Dendritic cell treated with granulocyte-macrophage colony-stimulating factor and Interleukin-4, amounts not matched to agents 40 ng/mL and 50 ng/mL, for 4 days (primary cell): ENCODE results near the gene VEZT.
"Not testable (repeated sequence)": the region's sequence is repeated elsewhere in the genome, so short reads cannot be mapped to it uniquely, and the experiment has no call there.

Source experiments
- H3K27ac Mint-ChIP-seq: one replicate; pipeline ENCODE4 v1.8.0; 2022; ENCODE audit warnings: mild to moderate bottlenecking, mixed read lengths
- H3K27me3 Mint-ChIP-seq: one replicate; pipeline ENCODE4 v1.8.0; 2022; ENCODE audit warnings: mild to moderate bottlenecking, mixed read lengths
- H3K36me3 Mint-ChIP-seq: one replicate; pipeline ENCODE4 v1.8.0; 2022; ENCODE audit warnings: low read depth, mixed read lengths
- H3K4me1 Mint-ChIP-seq: one replicate; pipeline ENCODE4 v1.8.0; 2022; ENCODE audit warnings: low read depth, mixed read lengths
- H3K4me3 Mint-ChIP-seq: one replicate; pipeline ENCODE4 v1.8.0; 2022; ENCODE audit warnings: mild to moderate bottlenecking, moderate library complexity, mixed read lengths
- H3K9me3 Mint-ChIP-seq: one replicate; pipeline ENCODE4 v1.8.0; 2022; ENCODE audit warnings: mixed read lengths
- intact Hi-C: fragments of 100-400 bp; cut with micrococcal nuclease; formaldehyde crosslinking; loops from one replicate; pipeline ENCODE4 v1.15.0; 2022

VEZT gene

GRCh38 chr12:95312656-95313055 lies 95.0 kb downstream of the VEZT start:
- Mint-ChIP-seq H3K27ac (no peak overlapping the region), H3K4me1 (no peaks in the 10 kb centered on the region), H3K36me3 (peaks cover 10% of the 10 kb centered on the region), H3K27me3 (peaks cover 4% of the 10 kb centered on the region), H3K4me3 (no peak overlapping the region), H3K9me3 (no peaks in the 10 kb centered on the region)
- intact Hi-C loops, result no loop called here

- H3K27ac Mint-ChIP-seq, H3K36me3 Mint-ChIP-seq, H3K9me3 Mint-ChIP-seq, H3K27me3 Mint-ChIP-seq, intact Hi-C loops, H3K4me1 Mint-ChIP-seq, H3K4me3 Mint-ChIP-seq: not testable (repeated sequence)
Measured at GRCh38 chr12:95314756-95315155, 97.1 kb downstream of the VEZT start.

GRCh38 chr12:95316798-95317197 lies 99.2 kb downstream of the VEZT start:
- intact Hi-C loops, result no loop called here
- no peak overlapping the region for H3K27ac Mint-ChIP-seq
- H3K4me1 Mint-ChIP-seq, result no peaks in the 10 kb centered on the region
- H3K4me3 Mint-ChIP-seq, result no peak overlapping the region
- H3K9me3 Mint-ChIP-seq, result no peaks in the 10 kb centered on the region
- no peaks in the 10 kb centered on the region for H3K36me3 Mint-ChIP-seq
- peaks cover 4% of the 10 kb centered on the region for H3K27me3 Mint-ChIP-seq

- Mint-ChIP-seq H3K27me3 (peaks cover 4% of the 10 kb centered on the region), H3K9me3 (no peaks in the 10 kb centered on the region), H3K36me3 (no peaks in the 10 kb centered on the region), H3K4me3 (no peak overlapping the region), H3K4me1 (no peaks in the 10 kb centered on the region), H3K27ac (no peak overlapping the region)
- intact Hi-C loops, result no loop called here
Measured at GRCh38 chr12:95318071-95318545, 100.5 kb downstream of the VEZT start.

GRCh38 chr12:95319694-95320331 lies 102.2 kb downstream of the VEZT start:
- intact Hi-C loops, result no loop called here
- Mint-ChIP-seq H3K9me3 (no peaks in the 10 kb centered on the region), H3K36me3 (no peaks in the 10 kb centered on the region), H3K27me3 (peaks cover 2% of the 10 kb centered on the region), H3K27ac (no peak overlapping the region), H3K4me3 (no peak overlapping the region), H3K4me1 (no peaks in the 10 kb centered on the region)

- peaks cover 2% of the 10 kb centered on the region for H3K27me3 Mint-ChIP-seq
- H3K36me3 Mint-ChIP-seq, result no peaks in the 10 kb centered on the region
- no peak overlapping the region for H3K27ac Mint-ChIP-seq
- H3K9me3 Mint-ChIP-seq, result no peaks in the 10 kb centered on the region
- intact Hi-C loops, result no loop called here
- H3K4me1 Mint-ChIP-seq, result no peaks in the 10 kb centered on the region
- no peak overlapping the region for H3K4me3 Mint-ChIP-seq
Measured at GRCh38 chr12:95321516-95322246, 104.1 kb downstream of the VEZT start.

- Mint-ChIP-seq H3K9me3 (no peaks in the 10 kb centered on the region), H3K27ac (no peak overlapping the region), H3K4me3 (no peak overlapping the region)
Measured at GRCh38 chr12:95322326-95322725, 104.7 kb downstream of the VEZT start.

GRCh38 chr12:95323212-95323611 lies 105.6 kb downstream of the VEZT start:
- intact Hi-C loops, result no loop called here
- H3K27me3 Mint-ChIP-seq, result peaks cover 2% of the 10 kb centered on the region
- H3K9me3 Mint-ChIP-seq, result no peaks in the 10 kb centered on the region
- H3K4me3 Mint-ChIP-seq, result no peak overlapping the region
- H3K27ac Mint-ChIP-seq, result no peak overlapping the region
- no peaks in the 10 kb centered on the region for H3K36me3 Mint-ChIP-seq
- H3K4me1 Mint-ChIP-seq, result no peaks in the 10 kb centered on the region

More at GRCh38 chr12:95322326-95322725, 104.7 kb downstream of the VEZT start:
- Mint-ChIP-seq H3K36me3 (no peaks in the 10 kb centered on the region), H3K4me1 (no peaks in the 10 kb centered on the region), H3K27me3 (peaks cover 2% of the 10 kb centered on the region)
- intact Hi-C loops, result no loop called here

- H3K9me3 Mint-ChIP-seq, H3K36me3 Mint-ChIP-seq, H3K27ac Mint-ChIP-seq, H3K4me1 Mint-ChIP-seq, intact Hi-C loops, H3K4me3 Mint-ChIP-seq, H3K27me3 Mint-ChIP-seq: not testable (repeated sequence)
Measured at GRCh38 chr12:95324246-95324645, 106.6 kb downstream of the VEZT start.

GRCh38 chr12:95325501-95325900 lies 107.9 kb downstream of the VEZT start:
- H3K9me3 Mint-ChIP-seq, result no peaks in the 10 kb centered on the region
- intact Hi-C loops, result no loop called here
- H3K4me3 Mint-ChIP-seq, result no peak overlapping the region
- H3K4me1 Mint-ChIP-seq, result no peaks in the 10 kb centered on the region
- H3K27me3 Mint-ChIP-seq, result peaks cover 2% of the 10 kb centered on the region
- H3K27ac Mint-ChIP-seq, result no peak overlapping the region
- H3K36me3 Mint-ChIP-seq, result no peaks in the 10 kb centered on the region

- Mint-ChIP-seq H3K27me3 (peaks cover 2% of the 10 kb centered on the region), H3K36me3 (no peaks in the 10 kb centered on the region), H3K4me3 (no peak overlapping the region), H3K4me1 (no peaks in the 10 kb centered on the region), H3K9me3 (no peaks in the 10 kb centered on the region), H3K27ac (no peak overlapping the region)
- intact Hi-C loops, result no loop called here
Measured at GRCh38 chr12:95326445-95326844, 108.8 kb downstream of the VEZT start.

- no peaks in the 10 kb centered on the region for H3K9me3 Mint-ChIP-seq
- H3K27me3 Mint-ChIP-seq, result peaks cover 2% of the 10 kb centered on the region
Measured at GRCh38 chr12:95326855-95327254, 109.2 kb downstream of the VEZT start.

GRCh38 chr12:95328708-95329107 lies 111.1 kb downstream of the VEZT start:
- intact Hi-C loops, result no loop called here
- no peaks in the 10 kb centered on the region for H3K36me3 Mint-ChIP-seq
- no peaks in the 10 kb centered on the region for H3K9me3 Mint-ChIP-seq
- no peak overlapping the region for H3K4me3 Mint-ChIP-seq
- H3K4me1 Mint-ChIP-seq, result no peaks in the 10 kb centered on the region
- no peak overlapping the region for H3K27ac Mint-ChIP-seq
- peaks cover 2% of the 10 kb centered on the region for H3K27me3 Mint-ChIP-seq

More at GRCh38 chr12:95326855-95327254, 109.2 kb downstream of the VEZT start:
- no peak overlapping the region for H3K27ac Mint-ChIP-seq
- H3K36me3 Mint-ChIP-seq, result no peaks in the 10 kb centered on the region
- no peak overlapping the region for H3K4me3 Mint-ChIP-seq
- intact Hi-C loops, result no loop called here
- H3K4me1 Mint-ChIP-seq, result no peaks in the 10 kb centered on the region

GRCh38 chr12:95335948-95336347 lies 118.3 kb downstream of the VEZT start:
- H3K27me3 Mint-ChIP-seq, result no peaks in the 10 kb centered on the region
- no peak overlapping the region for H3K4me3 Mint-ChIP-seq
- no peaks in the 10 kb centered on the region for H3K9me3 Mint-ChIP-seq
- H3K4me1 Mint-ChIP-seq, result no peaks in the 10 kb centered on the region
- intact Hi-C loops, result no loop called here
- no peak overlapping the region for H3K27ac Mint-ChIP-seq
- no peaks in the 10 kb centered on the region for H3K36me3 Mint-ChIP-seq
